Erythroblast (primary cell): ENCODE measurements around the gene CCDC77.

ENCODE experiments used
- GATA1 ChIP-seq: IDR thresholded peaks from 2 replicates; pipeline ENCODE4 v1.6.1; 2011; ENCODE audit warnings: low read depth, mild to moderate bottlenecking, control low read depth, low read length, moderate library complexity
- POLR2A ChIP-seq: IDR thresholded peaks from 2 replicates; pipeline ENCODE4 v1.6.1; 2011; ENCODE audit warnings: mild to moderate bottlenecking, low read length

GRCh38 chr12:464484-465267 lies 63.2 kb downstream of the CCDC77 start:
- TF ChIP-seq POLR2A = no peak
- no peak for TF ChIP-seq GATA1
